ENCODE data around the gene ARHGEF28. TPM values are rescaled to one million over a fixed set of nuclear protein-coding genes. Genes with fewer than 3 reads are reported as not detected.

Gene ARHGEF28
- total RNA-seq, 1 donor, result 0.63 TPM

DNA sequence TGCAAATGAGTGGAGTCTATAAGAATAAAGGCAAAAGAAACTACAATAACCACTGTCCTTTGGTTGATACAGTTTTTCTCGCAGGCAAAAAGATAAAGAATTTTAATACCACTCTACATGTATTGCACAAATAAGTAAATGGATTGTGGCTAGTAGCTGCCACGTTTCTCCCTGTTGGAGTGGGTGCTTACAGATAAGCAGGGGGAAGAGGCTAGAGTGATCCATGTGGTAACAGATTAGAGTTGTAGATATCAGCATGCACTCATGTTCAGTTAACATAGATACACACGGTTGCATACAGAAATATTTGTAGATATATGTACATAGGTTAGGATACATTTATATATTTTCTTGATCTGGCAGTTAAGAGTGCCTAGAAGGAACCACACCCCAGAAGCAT is 179.5 kb downstream of the ARHGEF28 start:
- Histone ChIP-seq H3K27me3 (ENCODE audit: insufficient read depth, low read length) (no peaks in the 10 kb centered on the region), H3K4me3 (ENCODE audit: low read length) (no peak overlapping the region), H3K9me3 (ENCODE audit: low read depth, low read length) (no peaks in the 10 kb centered on the region), H3K4me1 (ENCODE audit: insufficient read depth, low read length) (no peaks in the 10 kb centered on the region)

DNA sequence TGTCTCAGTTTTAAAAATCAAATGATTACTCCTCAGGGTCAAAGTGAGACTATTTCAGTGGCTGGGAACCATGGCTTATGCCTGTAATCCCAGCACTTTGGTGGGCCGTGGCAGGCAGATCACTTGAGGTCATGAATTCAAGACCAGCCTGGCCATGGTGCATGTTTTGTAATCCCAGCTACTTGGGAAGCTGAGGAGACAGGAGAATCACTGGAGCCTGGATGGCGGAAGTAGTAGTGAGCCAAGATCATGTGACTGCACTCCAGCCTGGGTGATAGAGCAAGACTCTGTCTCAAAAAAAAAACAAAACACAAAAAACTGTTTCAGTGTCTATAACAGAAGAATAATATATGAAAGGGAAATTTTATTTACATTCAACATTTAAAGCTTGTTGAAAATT is 182.9 kb downstream of the ARHGEF28 start:
- no peak overlapping the region for H3K4me3 ChIP-seq (ENCODE audit: low read length)

DNA sequence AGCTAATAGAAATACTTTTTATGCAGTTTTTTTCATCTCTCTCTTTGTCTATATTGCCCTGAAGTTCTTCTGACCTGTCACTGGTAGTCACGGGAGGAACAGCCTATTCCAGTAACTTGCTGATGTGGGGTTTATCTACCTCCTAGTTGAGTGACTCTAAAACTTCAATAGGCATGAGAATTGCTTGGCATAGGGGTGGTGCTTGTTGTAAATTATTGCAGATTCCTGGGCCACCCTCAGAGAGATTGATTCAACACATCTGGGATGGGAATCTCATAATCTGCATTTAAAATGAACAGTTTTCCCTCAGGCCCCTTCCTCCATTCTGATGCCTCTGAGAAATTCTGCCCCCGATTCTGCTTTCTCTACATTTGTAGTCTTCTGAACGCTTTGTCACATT is 184.4 kb downstream of the ARHGEF28 start:
- Histone ChIP-seq H3K4me3 (ENCODE audit: low read length) (no peak overlapping the region), H3K9me3 (ENCODE audit: low read depth, low read length) (no peaks in the 10 kb centered on the region), H3K4me1 (ENCODE audit: insufficient read depth, low read length) (no peaks in the 10 kb centered on the region), H3K27me3 (ENCODE audit: insufficient read depth, low read length) (no peaks in the 10 kb centered on the region)

More for the DNA sequence above, 182.9 kb downstream of the ARHGEF28 start:
- H3K9me3 ChIP-seq (ENCODE audit: low read depth, low read length), result no peaks in the 10 kb centered on the region
- no peaks in the 10 kb centered on the region for H3K4me1 ChIP-seq (ENCODE audit: insufficient read depth, low read length)
- no peaks in the 10 kb centered on the region for H3K27me3 ChIP-seq (ENCODE audit: insufficient read depth, low read length)

DNA sequence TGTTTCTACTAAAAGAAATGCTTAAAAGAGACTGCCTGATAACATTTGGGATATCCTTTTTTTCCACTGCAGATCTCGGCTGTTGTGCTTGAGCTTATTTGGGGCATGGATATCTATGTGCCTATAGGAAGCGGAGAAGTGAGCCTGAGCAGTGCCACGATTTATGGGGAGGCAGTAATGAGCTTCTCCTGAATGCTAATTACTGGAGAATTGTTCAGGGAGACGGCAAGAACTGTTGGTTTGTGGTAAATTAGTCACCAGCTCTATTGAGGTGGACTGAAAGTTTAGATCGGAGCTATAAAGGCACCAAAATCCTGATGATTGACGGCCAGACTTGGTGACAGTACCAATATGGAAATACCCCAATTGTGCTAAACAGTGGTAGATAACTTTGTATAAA is 186.5 kb downstream of the ARHGEF28 start:
- Histone ChIP-seq H3K4me1 (ENCODE audit: insufficient read depth, low read length) (no peaks in the 10 kb centered on the region), H3K9me3 (ENCODE audit: low read depth, low read length) (no peaks in the 10 kb centered on the region), H3K4me3 (ENCODE audit: low read length) (no peak overlapping the region), H3K27me3 (ENCODE audit: insufficient read depth, low read length) (no peaks in the 10 kb centered on the region)

DNA sequence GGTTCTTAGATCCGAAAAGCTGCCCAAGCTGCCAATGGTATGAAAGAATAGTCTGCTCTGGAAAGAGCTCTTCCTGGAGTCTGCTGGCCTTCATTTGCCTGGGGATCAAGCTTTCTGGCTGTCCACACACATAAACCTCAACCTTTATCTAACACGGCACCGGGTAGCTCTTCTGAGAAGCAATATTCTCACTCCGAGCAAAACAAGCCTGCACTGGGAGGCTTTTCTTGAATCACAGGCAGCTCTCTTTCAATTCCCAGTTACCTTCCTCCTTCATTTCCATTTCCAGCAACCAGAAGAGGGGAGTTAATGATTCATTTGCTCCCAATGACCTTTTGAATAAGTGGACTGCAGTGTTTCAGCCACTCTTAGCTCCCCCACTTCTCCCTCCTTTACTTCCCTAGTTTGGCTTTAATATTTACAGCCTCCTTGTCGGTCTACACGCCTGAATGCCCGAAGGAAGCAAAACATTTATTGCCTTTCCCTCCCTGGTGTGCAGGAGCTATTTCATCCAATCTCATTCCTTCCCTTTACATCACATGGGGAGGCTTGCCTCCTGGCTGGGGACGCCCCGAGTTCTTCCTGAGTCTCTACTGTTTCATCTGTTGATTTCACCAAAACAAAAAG is 187.1 kb downstream of the ARHGEF28 start:
- no peaks in the 10 kb centered on the region for H3K4me1 ChIP-seq (ENCODE audit: insufficient read depth, low read length)

DNA sequence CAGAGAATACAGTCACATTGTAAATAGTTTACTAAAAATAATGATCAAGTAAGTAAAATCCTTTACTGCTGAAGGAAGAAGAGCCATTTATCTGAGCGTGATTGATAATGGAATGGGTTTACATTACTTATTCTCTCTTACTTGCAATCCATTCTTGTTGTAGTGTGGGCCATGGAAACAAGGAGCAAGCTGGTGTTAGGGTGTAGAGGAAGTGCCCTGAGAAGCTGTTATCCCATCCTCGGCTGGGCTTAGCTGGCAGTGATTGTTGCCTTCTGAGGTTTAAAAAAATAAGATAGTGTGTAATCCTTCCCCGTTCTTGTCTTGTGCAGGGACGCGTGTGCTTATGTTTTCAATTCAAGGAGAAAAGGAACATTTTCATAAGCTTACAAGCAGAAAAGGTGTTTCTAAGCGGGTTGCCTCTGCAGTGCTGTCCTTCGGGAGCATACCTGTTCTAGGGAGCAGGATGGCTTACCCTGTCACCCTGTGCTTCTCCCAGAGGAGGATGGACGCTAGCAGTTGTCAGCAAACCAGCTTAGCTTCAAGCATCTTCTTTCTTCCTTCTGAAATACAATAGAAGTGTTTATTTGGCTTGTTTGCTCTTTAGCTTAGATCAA is 188.3 kb downstream of the ARHGEF28 start:
- H3K4me1 ChIP-seq (ENCODE audit: insufficient read depth, low read length), result no peaks in the 10 kb centered on the region
- H3K9me3 ChIP-seq (ENCODE audit: low read depth, low read length), result no peaks in the 10 kb centered on the region
- H3K4me3 ChIP-seq (ENCODE audit: low read length), result no peak overlapping the region
- no peaks in the 10 kb centered on the region for H3K27me3 ChIP-seq (ENCODE audit: insufficient read depth, low read length)

More for the DNA sequence above, 187.1 kb downstream of the ARHGEF28 start:
- no peak overlapping the region for H3K4me3 ChIP-seq (ENCODE audit: low read length)
- no peaks in the 10 kb centered on the region for H3K9me3 ChIP-seq (ENCODE audit: low read depth, low read length)
- no peaks in the 10 kb centered on the region for H3K27me3 ChIP-seq (ENCODE audit: insufficient read depth, low read length)

DNA sequence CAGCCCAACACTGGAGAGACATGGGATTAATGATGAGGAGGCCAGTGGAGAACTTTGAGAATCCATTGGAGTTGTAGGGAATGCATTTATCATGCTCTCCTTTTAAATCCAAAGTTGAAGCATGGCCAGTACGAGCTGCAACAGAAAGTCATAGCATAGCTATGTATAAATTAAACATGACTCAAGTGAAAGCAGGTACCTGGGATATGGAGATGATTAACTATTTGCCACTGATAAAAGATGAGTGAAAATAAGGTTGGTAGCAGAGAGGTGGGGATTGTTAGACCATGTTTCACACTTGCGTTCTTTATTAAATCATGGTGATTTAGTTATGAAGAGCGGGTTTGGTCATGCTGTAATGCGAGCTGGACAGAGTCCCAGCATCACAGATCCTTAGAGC is 189.6 kb downstream of the ARHGEF28 start:
- H3K27me3 ChIP-seq (ENCODE audit: insufficient read depth, low read length), result no peaks in the 10 kb centered on the region
- H3K4me1 ChIP-seq (ENCODE audit: insufficient read depth, low read length), result no peaks in the 10 kb centered on the region
- no peaks in the 10 kb centered on the region for H3K9me3 ChIP-seq (ENCODE audit: low read depth, low read length)
- no peak overlapping the region for H3K4me3 ChIP-seq (ENCODE audit: low read length)

DNA sequence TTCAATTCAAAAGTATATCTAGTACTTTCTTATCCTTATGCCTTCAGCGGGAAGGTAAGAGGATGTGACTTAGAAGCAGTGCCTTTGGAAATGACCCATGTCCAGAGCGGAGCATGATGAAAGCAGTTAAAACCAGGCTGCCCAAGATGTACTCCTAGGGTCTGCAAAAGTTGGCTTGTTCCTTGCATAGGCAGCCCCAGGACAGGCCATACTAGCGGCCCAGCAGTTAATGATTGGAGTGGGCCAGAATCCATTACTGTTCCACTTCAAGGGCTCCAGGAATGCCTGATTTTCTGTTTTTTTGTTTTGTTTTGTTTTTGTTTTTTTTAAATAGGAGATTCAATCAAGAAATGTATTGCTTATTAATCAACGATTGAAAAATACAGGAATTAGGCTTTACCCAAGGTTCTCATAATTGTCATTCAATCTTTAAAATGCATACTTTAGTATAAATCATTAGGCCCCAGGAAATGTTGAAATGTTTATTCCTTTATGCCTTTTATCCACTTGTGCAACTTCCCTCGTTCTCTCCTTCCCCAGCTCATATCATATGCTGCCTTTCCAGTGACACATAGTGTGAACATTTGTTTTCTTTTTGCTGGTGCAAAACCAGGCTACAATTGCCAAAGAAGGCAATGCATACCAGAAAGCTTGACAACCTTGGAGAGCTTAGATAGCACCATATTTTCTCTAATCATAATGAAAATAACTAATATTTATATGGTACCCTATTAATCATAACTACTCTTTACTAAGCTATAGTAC is 190.8 kb downstream of the ARHGEF28 start:
- Histone ChIP-seq H3K27me3 (ENCODE audit: insufficient read depth, low read length) (no peaks in the 10 kb centered on the region), H3K4me1 (ENCODE audit: insufficient read depth, low read length) (no peaks in the 10 kb centered on the region), H3K4me3 (ENCODE audit: low read length) (no peak overlapping the region), H3K9me3 (ENCODE audit: low read depth, low read length) (no peaks in the 10 kb centered on the region)

DNA sequence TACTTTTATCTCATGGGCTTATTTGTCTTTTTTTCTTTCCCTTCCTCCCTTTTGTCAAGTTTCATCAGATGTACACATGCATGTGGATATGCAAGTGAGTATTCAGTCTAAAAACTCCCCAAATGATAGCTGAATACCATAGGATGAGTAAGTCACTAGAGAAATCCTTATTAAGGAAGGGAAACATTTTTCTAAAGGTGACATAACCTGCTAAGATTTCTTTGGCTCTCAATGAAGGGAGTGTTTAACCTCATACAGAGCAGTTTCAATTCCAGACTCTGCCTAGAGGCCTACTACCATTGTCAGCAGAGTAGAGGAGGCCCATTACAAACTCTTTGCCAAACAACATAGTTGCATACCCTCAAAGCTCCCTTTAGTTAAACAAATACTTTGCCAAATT is 192.4 kb downstream of the ARHGEF28 start:
- Histone ChIP-seq H3K9me3 (ENCODE audit: low read depth, low read length) (no peaks in the 10 kb centered on the region), H3K27me3 (ENCODE audit: insufficient read depth, low read length) (no peaks in the 10 kb centered on the region), H3K4me1 (ENCODE audit: insufficient read depth, low read length) (no peaks in the 10 kb centered on the region), H3K4me3 (ENCODE audit: low read length) (no peak overlapping the region)

DNA sequence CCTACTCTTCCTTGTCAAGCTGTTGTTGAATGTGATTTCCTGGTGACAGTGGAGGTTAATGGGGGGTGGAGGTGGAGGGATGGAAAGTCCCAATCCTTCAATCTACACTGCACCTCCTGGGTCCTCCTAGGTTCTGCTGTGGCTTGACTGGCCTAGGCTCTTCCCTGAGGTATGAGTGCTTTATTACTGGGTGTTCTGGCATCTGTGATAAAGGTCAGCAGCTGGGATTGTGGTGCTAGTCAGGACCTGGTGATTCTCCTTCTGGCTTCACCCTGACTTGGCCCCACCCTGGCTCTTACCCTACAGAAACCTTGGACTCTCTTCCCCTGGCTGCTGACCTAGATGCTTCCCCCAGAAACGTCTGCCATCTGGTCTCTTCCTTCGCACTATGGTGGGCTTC is 194.3 kb downstream of the ARHGEF28 start:
- H3K9me3 ChIP-seq (ENCODE audit: low read depth, low read length), result no peaks in the 10 kb centered on the region
- H3K27me3 ChIP-seq (ENCODE audit: insufficient read depth, low read length), result no peaks in the 10 kb centered on the region
- H3K4me1 ChIP-seq (ENCODE audit: insufficient read depth, low read length), result no peaks in the 10 kb centered on the region
- H3K4me3 ChIP-seq (ENCODE audit: low read length), result no peak overlapping the region

DNA sequence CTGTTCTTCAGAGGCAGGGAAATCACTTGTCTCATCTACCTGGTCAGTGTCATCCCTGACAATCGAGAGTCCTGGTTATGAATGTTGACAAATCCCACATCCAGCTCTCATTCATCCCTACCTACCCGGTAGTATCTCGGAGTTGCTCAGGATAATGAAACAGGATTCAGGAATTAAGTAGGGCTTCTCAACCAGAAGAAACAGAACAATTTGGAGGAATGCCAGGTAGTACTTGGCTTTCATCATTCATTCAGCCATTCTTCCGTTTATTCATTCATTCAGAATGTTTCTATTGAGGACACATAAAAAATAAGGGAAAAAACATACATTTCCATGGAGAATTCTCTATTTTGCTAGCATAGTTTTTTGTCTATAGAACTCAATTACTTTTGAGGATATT is 195.0 kb downstream of the ARHGEF28 start:
- no peaks in the 10 kb centered on the region for H3K9me3 ChIP-seq (ENCODE audit: low read depth, low read length)
- no peaks in the 10 kb centered on the region for H3K4me1 ChIP-seq (ENCODE audit: insufficient read depth, low read length)
- no peaks in the 10 kb centered on the region for H3K27me3 ChIP-seq (ENCODE audit: insufficient read depth, low read length)

DNA sequence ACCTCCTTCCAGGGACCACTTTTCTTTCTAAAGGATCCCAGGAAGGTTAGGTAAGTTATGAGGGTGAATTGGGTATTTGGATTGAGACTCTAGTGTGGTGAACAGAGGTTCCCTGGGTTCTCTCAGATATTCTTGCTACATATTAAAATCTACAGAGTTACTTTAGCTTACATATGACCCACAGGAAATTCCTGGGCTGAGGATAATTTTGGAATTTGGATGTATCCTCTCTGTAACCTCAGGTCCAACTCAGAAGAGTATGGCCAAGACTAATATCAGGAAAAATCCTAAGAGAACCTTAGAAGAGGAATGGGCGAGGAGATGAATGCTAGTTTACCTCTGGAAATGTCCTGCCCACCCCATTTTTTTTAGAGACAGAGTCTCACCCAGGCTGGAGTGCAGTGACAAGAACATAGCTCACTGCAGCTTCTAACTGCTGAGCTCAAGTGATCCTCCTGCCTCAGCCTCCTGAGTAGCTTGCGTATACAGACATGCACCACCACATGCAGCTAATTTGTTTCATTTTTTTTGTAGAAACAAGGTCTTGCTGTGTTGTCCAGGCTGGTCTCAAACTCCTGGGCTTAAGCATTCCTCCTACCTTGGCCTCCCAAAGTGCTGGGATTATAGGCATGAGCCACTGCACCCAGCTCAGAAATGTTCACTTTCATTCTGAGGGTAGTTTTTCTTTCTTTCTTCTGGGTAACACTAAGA is 196.4 kb downstream of the ARHGEF28 start:
- Histone ChIP-seq H3K27me3 (ENCODE audit: insufficient read depth, low read length) (no peaks in the 10 kb centered on the region), H3K9me3 (ENCODE audit: low read depth, low read length) (no peaks in the 10 kb centered on the region), H3K4me1 (ENCODE audit: insufficient read depth, low read length) (no peaks in the 10 kb centered on the region), H3K4me3 (ENCODE audit: low read length) (no peak overlapping the region)

More for the DNA sequence above, 195.0 kb downstream of the ARHGEF28 start:
- H3K4me3 ChIP-seq (ENCODE audit: low read length), result no peak overlapping the region

DNA sequence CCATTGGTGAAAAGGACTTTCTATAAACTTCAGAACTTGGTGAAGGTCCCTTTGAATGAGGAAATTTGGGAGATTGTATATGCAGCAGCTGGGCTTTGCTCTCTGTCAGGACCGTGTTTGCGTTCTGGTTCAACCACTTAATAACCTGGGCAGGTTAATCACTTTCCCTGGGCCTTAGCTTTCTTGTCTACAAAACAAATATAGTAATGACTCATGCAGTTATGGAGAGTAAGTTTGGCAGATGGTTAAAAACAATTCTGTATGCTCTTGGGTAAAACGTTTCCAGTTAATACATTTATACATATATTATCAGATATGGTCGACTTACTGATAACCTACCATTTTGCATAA is 197.0 kb downstream of the ARHGEF28 start:
- Histone ChIP-seq H3K4me3 (ENCODE audit: low read length) (no peak overlapping the region), H3K27me3 (ENCODE audit: insufficient read depth, low read length) (no peaks in the 10 kb centered on the region), H3K4me1 (ENCODE audit: insufficient read depth, low read length) (no peaks in the 10 kb centered on the region), H3K9me3 (ENCODE audit: low read depth, low read length) (no peaks in the 10 kb centered on the region)

DNA sequence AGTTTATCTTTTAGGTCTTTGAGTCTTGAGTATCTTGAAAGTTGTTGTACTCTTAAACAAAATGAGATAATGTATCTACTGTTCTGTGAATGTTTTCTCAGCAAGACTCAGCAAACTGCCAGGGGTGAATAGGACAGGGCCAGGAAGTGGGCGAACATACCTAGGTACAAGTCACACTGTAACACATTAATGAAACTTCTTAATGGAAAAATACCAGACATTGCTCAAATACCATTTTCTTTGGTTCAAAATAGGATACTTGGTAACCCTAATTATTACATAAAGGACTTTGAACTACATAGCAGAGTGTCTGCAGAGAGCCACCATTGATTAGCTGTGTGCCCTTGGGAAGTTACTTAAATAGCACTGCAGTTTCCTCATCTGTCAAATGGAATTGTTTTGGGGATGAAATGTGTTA is 197.5 kb downstream of the ARHGEF28 start:
- Histone ChIP-seq H3K4me3 (ENCODE audit: low read length) (no peak overlapping the region), H3K9me3 (ENCODE audit: low read depth, low read length) (no peaks in the 10 kb centered on the region)

DNA sequence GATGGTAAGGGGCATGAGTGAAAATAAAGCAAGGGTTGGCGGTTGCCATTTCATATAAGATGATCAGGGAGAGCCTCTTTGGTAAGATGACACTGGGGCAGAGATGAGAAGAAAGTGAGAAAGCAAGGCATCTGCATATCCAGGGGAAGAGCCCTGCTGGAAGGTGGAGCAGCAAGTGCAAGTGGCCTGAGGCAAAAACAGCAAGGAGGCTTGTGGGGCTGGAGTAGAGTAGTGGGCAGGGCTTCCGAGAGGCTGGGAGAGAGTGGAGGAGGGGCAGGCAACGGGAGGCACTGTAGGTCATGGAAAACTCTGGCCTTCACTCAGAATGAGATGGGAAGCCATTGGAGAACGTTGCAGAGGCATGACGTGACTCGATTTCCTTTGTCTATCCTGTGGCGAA is 199.2 kb downstream of the ARHGEF28 start:
- Histone ChIP-seq H3K9me3 (ENCODE audit: low read depth, low read length) (no peaks in the 10 kb centered on the region), H3K4me1 (ENCODE audit: insufficient read depth, low read length) (no peaks in the 10 kb centered on the region), H3K4me3 (ENCODE audit: low read length) (no peak overlapping the region)

More for the DNA sequence above, 197.5 kb downstream of the ARHGEF28 start:
- no peaks in the 10 kb centered on the region for H3K27me3 ChIP-seq (ENCODE audit: insufficient read depth, low read length)
- no peaks in the 10 kb centered on the region for H3K4me1 ChIP-seq (ENCODE audit: insufficient read depth, low read length)

More for the DNA sequence above, 199.2 kb downstream of the ARHGEF28 start:
- no peaks in the 10 kb centered on the region for H3K27me3 ChIP-seq (ENCODE audit: insufficient read depth, low read length)
